ENCODE measurements around the gene GALC.

DNA sequence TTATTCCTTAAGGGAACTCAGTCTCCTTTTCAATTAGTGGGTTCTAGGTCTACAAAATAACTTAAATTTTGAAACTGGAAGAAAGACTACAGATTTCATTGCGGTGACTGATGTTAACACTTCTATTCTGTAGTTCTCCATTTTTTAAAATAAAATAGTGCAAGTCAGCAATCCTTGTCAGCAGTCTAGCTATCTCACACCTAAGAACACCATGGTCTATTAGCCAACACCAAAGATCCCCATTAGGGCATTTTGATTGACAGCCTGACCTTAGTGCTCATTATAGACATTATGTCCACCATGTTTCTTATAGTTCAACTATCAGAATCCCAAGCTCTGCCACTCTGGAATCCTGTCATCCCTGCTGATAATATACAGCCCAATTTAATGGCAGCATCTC lies 39.4 kb upstream of the GALC start:
- TF ChIP-seq, protein P1, sequence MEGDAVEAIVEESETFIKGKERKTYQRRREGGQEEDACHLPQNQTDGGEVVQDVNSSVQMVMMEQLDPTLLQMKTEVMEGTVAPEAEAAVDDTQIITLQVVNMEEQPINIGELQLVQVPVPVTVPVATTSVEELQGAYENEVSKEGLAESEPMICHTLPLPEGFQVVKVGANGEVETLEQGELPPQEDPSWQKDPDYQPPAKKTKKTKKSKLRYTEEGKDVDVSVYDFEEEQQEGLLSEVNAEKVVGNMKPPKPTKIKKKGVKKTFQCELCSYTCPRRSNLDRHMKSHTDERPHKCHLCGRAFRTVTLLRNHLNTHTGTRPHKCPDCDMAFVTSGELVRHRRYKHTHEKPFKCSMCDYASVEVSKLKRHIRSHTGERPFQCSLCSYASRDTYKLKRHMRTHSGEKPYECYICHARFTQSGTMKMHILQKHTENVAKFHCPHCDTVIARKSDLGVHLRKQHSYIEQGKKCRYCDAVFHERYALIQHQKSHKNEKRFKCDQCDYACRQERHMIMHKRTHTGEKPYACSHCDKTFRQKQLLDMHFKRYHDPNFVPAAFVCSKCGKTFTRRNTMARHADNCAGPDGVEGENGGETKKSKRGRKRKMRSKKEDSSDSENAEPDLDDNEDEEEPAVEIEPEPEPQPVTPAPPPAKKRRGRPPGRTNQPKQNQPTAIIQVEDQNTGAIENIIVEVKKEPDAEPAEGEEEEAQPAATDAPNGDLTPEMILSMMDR (IDR thresholded peaks at IDR 0.05) = no peak
- TF ChIP-seq POLR2A (IDR thresholded peaks at IDR 0.05) = no peak
